H1 (cell line): ENCODE measurements around the gene KCNMB1.

Experiments
- BRCA1 ChIP-seq: IDR thresholded peaks from 2 replicates; pipeline ENCODE4 v1.6.1; 2012; ENCODE audit warnings: low read depth, low read length, improper control_type of control experiment
- CTCF ChIP-seq, 3 experiments: IDR thresholded peaks; 1 replicate in 2 of 3; 2 replicates in 1 of 3; pipeline versions ENCODE4 v1.5.1 to v1.6.1; 2011; ENCODE audit warnings: low read length in 3 of 3, mild to moderate bottlenecking in 3 of 3, inconsistent platforms in 2 of 3, low read depth in 1 of 3, moderate library complexity in 1 of 3; ENCODE audit not compliant: insufficient read depth in 1 of 3; ENCODE audit errors: control extremely low read depth in 1 of 3
- EP300 ChIP-seq, 2 experiments: IDR thresholded peaks; 1 replicate in 1 of 2; 2 replicates in 1 of 2; pipeline ENCODE4 v1.6.1; 2011 to 2012; ENCODE audit warnings: low read depth in 2 of 2, low read length in 2 of 2, mild to moderate bottlenecking in 2 of 2, borderline replicate concordance in 1 of 2, inconsistent platforms in 1 of 2, moderate library complexity in 1 of 2
- EZH2 ChIP-seq: fragments of 200-600 bp; sonication (generic); IDR thresholded peaks from 2 replicates; pipeline ENCODE4 v1.7.1; 2012; ENCODE audit warnings: low read depth, mild to moderate bottlenecking, moderate library complexity, low read length, inconsistent platforms; ENCODE audit not compliant: severe bottlenecking
- JUND ChIP-seq: IDR thresholded peaks from 2 replicates; pipeline ENCODE4 v1.6.1; 2011; ENCODE audit warnings: mild to moderate bottlenecking, improper control_type of control experiment, low read length
- MAFK ChIP-seq: IDR thresholded peaks from 2 replicates; pipeline ENCODE4 v1.6.1; 2012; ENCODE audit warnings: low read depth, mild to moderate bottlenecking, improper control_type of control experiment, low read length
- MAX ChIP-seq: IDR thresholded peaks from 2 replicates; pipeline ENCODE4 v1.6.1; 2012; ENCODE audit warnings: inconsistent platforms
- POLR2A ChIP-seq, 2 experiments: IDR thresholded peaks; 1 replicate in 1 of 2; 2 replicates in 1 of 2; pipeline ENCODE4 v1.6.1; 2011; ENCODE audit warnings: low read depth in 2 of 2, low read length in 2 of 2, mild to moderate bottlenecking in 2 of 2; ENCODE audit errors: control extremely low read depth in 1 of 2
- RAD21 ChIP-seq, 2 experiments: IDR thresholded peaks in 1 of 2; conservative IDR thresholded peaks in 1 of 2; 2 replicates each; pipeline ENCODE4 v1.6.1; 2011; ENCODE audit warnings: low read depth in 2 of 2, low read length in 2 of 2, improper control_type of control experiment in 1 of 2, inconsistent platforms in 1 of 2, mild to moderate bottlenecking in 1 of 2, moderate library complexity in 1 of 2
- USF2 ChIP-seq: IDR thresholded peaks from 2 replicates; pipeline ENCODE4 v1.6.1; 2011; ENCODE audit warnings: low read length, improper control_type of control experiment

GRCh38 chr5:170413897-170414296, 24.7 kb upstream of the KCNMB1 start:
- no peak for TF ChIP-seq USF2
- no peak for TF ChIP-seq EP300 (IDR thresholded peaks at IDR 0.05; ENCODE audit: borderline replicate concordance in 1 of 2, low read depth in 2 of 2, low read length in 2 of 2)
- no peak for TF ChIP-seq CTCF (IDR thresholded peaks at IDR 0.05; ENCODE audit: control extremely low read depth in 1 of 3, insufficient read depth in 1 of 3, low read depth in 1 of 3, low read length in 3 of 3)
- no peak for TF ChIP-seq MAX
- no peak for TF ChIP-seq JUND
- no peak for TF ChIP-seq EZH2
- TF ChIP-seq MAFK = no peak
- no peak for TF ChIP-seq RAD21 (IDR thresholded peaks at IDR 0.05 in 1 of 2, conservative IDR thresholded peaks at IDR 0.05 in 1 of 2; ENCODE audit: low read depth in 2 of 2, low read length in 2 of 2)
- TF ChIP-seq POLR2A (IDR thresholded peaks at IDR 0.05; ENCODE audit: control extremely low read depth in 1 of 2, low read depth in 2 of 2, low read length in 2 of 2) = no peak
- TF ChIP-seq BRCA1 = no peak
